Panc1 (cell line): ENCODE results near the gene FBF1. TPM values are rescaled to one million over a fixed set of nuclear protein-coding genes. Genes with fewer than 3 reads are reported as not detected.

Experiments used
- ATAC-seq: fragments of 200-7000 bp; cut with Tn5 transposase; 2 replicates; pipeline ENCODE4 v1.9.1; 2020; ENCODE audit warnings: mild to moderate bottlenecking, moderate library complexity
- BruUV-seq: library from RNA; stranded (reverse); fragments of 400-500 nt; replicated peaks from 2 replicates; lab custom pipeline; 2021; lab: Mats Ljungman, UMichigan
- CTCF ChIA-PET: fragments of 300-600 bp; sonication (Branson Sonifier 250); formaldehyde crosslinking; loops from one replicate; lab custom pipeline; 2022; ENCODE audit warnings: antibody characterized with exemption; lab: Charles Lee
- POLR2A ChIA-PET: fragments of 300-600 bp; sonication (Branson Sonifier 250); formaldehyde crosslinking; loops from one replicate; lab custom pipeline; 2022; ENCODE audit warnings: antibody characterized with exemption; lab: Charles Lee
- DNase-seq: peaks from one replicate; pipeline ENCODE4 v3.0.0-alpha.2; 2010; ENCODE audit warnings: low read depth, low spot score
- H3K27ac ChIP-seq: 2 replicates; pipeline ENCODE4 v1.5.1; 2011; ENCODE audit warnings: mild to moderate bottlenecking, low read length, inconsistent platforms
- H3K27me3 ChIP-seq: fragments of 200-500 bp; sonication (Bioruptor generic); 2 replicates; pipeline ENCODE4 v1.6.0; 2014; ENCODE audit warnings: low read length, inconsistent platforms; ENCODE audit not compliant: control insufficient read depth, insufficient read depth
- H3K36me3 ChIP-seq: fragments of 200-500 bp; sonication (Bioruptor generic); 2 replicates; pipeline ENCODE4 v1.5.1; 2014; ENCODE audit warnings: inconsistent platforms, mild to moderate bottlenecking, low read length, moderate library complexity; ENCODE audit not compliant: control insufficient read depth, insufficient read depth
- H3K4me1 ChIP-seq: 2 replicates; pipeline ENCODE4 v1.5.1; 2011; ENCODE audit warnings: inconsistent platforms, mild to moderate bottlenecking, low read length, moderate library complexity; ENCODE audit not compliant: control insufficient read depth, insufficient read depth
- H3K4me3 ChIP-seq, 2 experiments: 2 replicates each; pipeline ENCODE4 v1.5.1; 2011 to 2012; ENCODE audit warnings: low read depth in 2 of 2, low read length in 2 of 2, mild to moderate bottlenecking in 2 of 2, inconsistent platforms in 1 of 2, moderate library complexity in 1 of 2
- H3K9me3 ChIP-seq: fragments of 200-500 bp; sonication (Bioruptor generic); 2 replicates; pipeline ENCODE4 v1.5.1; 2014; ENCODE audit warnings: low read depth, mild to moderate bottlenecking, inconsistent platforms, low read length, moderate library complexity; ENCODE audit not compliant: control insufficient read depth, insufficient read depth
- CTCF ChIP-seq: fragments of 450-650 bp; IDR thresholded peaks from 2 replicates; pipeline ENCODE4 v1.5.1; 2017; ENCODE audit warnings: mild to moderate bottlenecking
- POLR2AphosphoS5 ChIP-seq: IDR thresholded peaks from 2 replicates; pipeline ENCODE4 v1.6.1; 2012; ENCODE audit warnings: mild to moderate bottlenecking, low read depth, low read length, moderate library complexity
- REST ChIP-seq, 2 experiments: IDR thresholded peaks; 2 replicates each; pipeline ENCODE4 v1.6.1; 2011 to 2012; ENCODE audit warnings: low read depth in 2 of 2, control low read depth in 1 of 2, low read length in 1 of 2, mild to moderate bottlenecking in 1 of 2, moderate library complexity in 1 of 2; ENCODE audit not compliant: insufficient read depth in 1 of 2
- SIN3A ChIP-seq: IDR thresholded peaks from 2 replicates; pipeline ENCODE4 v1.6.1; 2012; ENCODE audit warnings: low read depth, mild to moderate bottlenecking, low read length, moderate library complexity, borderline replicate concordance; ENCODE audit not compliant: insufficient read depth
- TCF7L2 ChIP-seq: IDR thresholded peaks from 2 replicates; pipeline ENCODE4 v1.6.1; 2011; ENCODE audit warnings: mild to moderate bottlenecking, low read depth, low read length, inconsistent platforms
- in situ Hi-C: cut with HindIII; loops from 2 replicates; pipeline ENCODE4 v1.10.0; 2016; ENCODE audit warnings: low sequenced_read_pairs, low pct_unique_long_range_greater_than_20kb
- intact Hi-C: fragments of 100-400 bp; cut with micrococcal nuclease; formaldehyde crosslinking; loops from one replicate; pipeline ENCODE4 v1.10.0; 2022; ENCODE audit not compliant: unreplicated experiment
- total RNA-seq: library from RNA; stranded (reverse); gene quantifications from one replicate; pipeline ENCODE4 v1.2.1, GENCODE V29; 2021; ENCODE audit not compliant: unreplicated experiment

Gene FBF1
- total RNA-seq, 1 experiment from 2014 or later: 32.5 TPM

DNA sequence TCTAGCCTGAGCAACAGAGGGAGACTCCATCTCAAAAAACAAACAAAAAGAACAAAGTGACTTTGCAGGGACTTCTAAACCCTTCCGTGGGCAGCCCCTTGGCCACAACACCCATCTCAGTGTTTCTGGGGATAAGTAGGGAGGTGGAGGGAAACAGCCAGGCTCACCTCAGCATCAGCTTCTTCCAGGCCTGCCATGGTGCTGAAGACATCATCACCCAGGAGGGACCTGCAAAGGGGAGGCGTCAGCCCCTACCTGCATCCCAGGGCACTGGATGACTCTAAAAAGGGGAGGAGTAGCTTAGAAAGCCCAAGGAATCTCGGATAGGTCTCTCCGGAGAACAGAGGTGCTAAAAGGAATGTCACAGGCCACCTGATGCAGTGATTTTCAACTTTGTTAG is 9.8 kb downstream of the FBF1 start:
- Histone ChIP-seq H3K4me1 (no peaks in the 10 kb centered on the region), H3K27ac (no peak overlapping the region), H3K9me3 (no peaks in the 10 kb centered on the region), H3K36me3 (no peaks in the 10 kb centered on the region), H3K27me3 (no peaks in the 10 kb centered on the region), H3K4me3 (no peak overlapping the region)
- intact Hi-C loops (no loop called here), in situ Hi-C loops (loop anchor here (25.0 kb wide), 1 partner anchor 131 kb away; the partner anchor contains the start of genes GALR2 and SRP68)
- ATAC-seq: no peak
- ChIA-PET POLR2A (no interaction called here), CTCF (no interaction called here)
- no peak for DNase-seq
- no TSS peak for BruUV-seq
- TF ChIP-seq REST (IDR thresholded peaks at IDR 0.05; ENCODE audit: insufficient read depth in 1 of 2, low read depth in 2 of 2, low read length in 1 of 2): no peak
- no peak for TF ChIP-seq POLR2AphosphoS5
- TF ChIP-seq TCF7L2: no peak
- no peak for TF ChIP-seq CTCF
- TF ChIP-seq SIN3A: no peak

- in situ Hi-C loops: loop anchor here (25.0 kb wide), 1 partner anchor 135 kb away; the partner anchor contains the start of genes GALR2 and SRP68
- no peaks in the 10 kb centered on the region for H3K9me3 ChIP-seq
- no peak overlapping the region for H3K4me3 ChIP-seq
- no peaks in the 10 kb centered on the region for H3K4me1 ChIP-seq
- intact Hi-C loops: no loop called here
- ATAC-seq (peak; percentile 75), DNase-seq (no peak)
- no peak overlapping the region for H3K27ac ChIP-seq
- CTCF ChIA-PET: interaction anchor here (0.6 to 1.4 kb wide), 3 partner anchors 16 to 27 kb away, joined by 4 to 7 read pairs (median 5); partner anchors contain the start of gene MRPL38
- H3K36me3 ChIP-seq: no peaks in the 10 kb centered on the region
- POLR2A ChIA-PET: interaction anchor here (0.5 kb wide), 1 partner anchor 363 kb away, joined by 3 read pairs; no protein-coding TSS in a partner anchor
- BruUV-seq: no TSS peak
- no peaks in the 10 kb centered on the region for H3K27me3 ChIP-seq
- TF ChIP-seq POLR2AphosphoS5 (no peak), CTCF (no peak), REST (IDR thresholded peaks at IDR 0.05; ENCODE audit: insufficient read depth in 1 of 2, low read depth in 2 of 2, low read length in 1 of 2) (no peak), TCF7L2 (no peak), SIN3A (no peak)
These were observed 13.4 kb downstream of the FBF1 start for GRCh38 chr17:75927286-75927922.
